GM21825 (cell line): ENCODE results near the gene CYSTM1.

ENCODE experiments used
- ATAC-seq: cut with Tn5 transposase; IDR thresholded peaks from one replicate; pipeline ENCODE4 v1.9.1; 2021; ENCODE audit warnings: mild to moderate bottlenecking, moderate library complexity; ENCODE audit not compliant: unreplicated experiment

Gene CYSTM1

GRCh38 chr5:140252470-140253126 is 77.6 kb downstream of the CYSTM1 start:
- no peak for ATAC-seq

DNA sequence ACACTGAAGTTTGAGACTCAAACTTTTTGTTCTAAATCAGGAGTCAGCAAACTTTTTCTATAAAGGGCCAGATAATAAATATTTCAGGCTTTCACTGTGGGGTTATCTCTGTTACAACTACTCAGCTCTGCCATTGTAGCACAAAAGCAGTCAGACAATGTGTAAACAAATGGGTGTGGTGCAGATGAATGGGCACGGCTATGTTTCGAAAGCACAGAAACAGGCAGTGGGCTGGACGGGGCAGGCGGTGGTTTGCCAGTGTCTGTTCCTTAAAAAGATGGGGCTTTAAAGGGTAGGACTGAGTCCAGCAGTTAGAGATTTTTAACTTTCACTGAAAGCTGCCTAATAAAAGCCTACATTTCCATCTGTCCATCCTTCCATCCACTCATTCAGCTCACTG is 79.0 kb downstream of the CYSTM1 start:
- ATAC-seq: no peak

GRCh38 chr5:140255460-140256157 is 80.6 kb downstream of the CYSTM1 start:
- no peak for ATAC-seq

DNA sequence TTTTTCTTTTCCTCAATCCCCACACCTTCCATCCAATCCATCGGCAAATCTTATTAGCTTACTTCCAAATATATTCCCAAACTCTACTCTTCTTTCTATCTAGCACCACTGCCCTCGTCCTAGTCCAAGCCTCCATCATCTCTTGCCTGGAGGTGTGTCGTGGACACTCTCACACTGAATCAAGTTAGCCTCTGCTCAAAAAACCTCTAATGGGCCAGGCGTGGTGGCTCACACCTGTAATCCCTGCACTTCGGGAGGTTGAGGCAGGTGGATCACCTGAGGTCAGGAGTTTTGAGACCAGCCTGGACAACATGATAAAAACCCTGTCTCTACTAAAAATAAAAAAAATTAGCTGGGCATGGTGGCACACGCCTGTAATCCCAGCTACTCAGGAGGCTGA is 81.7 kb downstream of the CYSTM1 start:
- ATAC-seq: no peak

DNA sequence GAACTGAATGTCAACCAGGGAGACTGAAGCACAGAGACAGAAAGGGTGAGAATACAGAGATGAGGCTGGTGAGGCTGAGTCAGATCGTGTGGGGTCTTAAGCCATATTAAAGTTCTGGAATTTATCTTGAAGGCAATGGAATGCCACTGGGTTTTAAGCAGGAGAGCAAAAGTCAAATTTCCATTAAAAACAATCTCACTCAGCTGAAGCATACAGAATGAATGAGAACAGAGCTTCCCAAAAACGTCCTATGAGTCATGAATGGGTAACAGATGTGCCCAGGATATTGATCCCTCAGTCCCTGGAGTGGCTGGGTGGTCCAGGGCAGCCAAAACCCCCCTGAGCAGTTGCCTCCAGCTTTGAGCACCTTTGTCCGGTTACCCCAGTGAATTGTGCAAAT is 83.0 kb downstream of the CYSTM1 start:
- ATAC-seq: no peak

GRCh38 chr5:140258873-140259272 is 83.9 kb downstream of the CYSTM1 start:
- ATAC-seq: no peak

DNA sequence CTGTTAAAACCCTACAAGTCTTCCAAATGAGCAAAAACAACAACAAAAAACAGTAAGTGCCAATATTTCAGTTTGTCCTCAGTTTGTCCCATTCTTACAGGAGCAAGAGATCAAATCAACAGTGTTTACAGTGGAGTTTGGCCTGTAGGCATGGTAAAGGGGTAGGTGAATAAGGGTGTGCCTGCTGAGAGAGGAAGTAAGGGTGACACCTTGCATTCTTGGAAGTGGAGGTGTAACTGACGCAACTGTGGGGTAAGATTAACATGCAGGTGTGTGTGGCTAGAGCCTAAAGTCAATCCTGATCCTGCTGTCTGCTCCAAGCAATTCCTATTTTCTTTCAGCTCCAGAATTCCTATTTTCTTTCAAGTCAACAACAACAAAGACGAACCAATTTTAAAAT is 84.5 kb downstream of the CYSTM1 start:
- no peak for ATAC-seq

- no peak for ATAC-seq
Observed at GRCh38 chr5:140260089-140260656, 85.2 kb downstream of the CYSTM1 start.

DNA sequence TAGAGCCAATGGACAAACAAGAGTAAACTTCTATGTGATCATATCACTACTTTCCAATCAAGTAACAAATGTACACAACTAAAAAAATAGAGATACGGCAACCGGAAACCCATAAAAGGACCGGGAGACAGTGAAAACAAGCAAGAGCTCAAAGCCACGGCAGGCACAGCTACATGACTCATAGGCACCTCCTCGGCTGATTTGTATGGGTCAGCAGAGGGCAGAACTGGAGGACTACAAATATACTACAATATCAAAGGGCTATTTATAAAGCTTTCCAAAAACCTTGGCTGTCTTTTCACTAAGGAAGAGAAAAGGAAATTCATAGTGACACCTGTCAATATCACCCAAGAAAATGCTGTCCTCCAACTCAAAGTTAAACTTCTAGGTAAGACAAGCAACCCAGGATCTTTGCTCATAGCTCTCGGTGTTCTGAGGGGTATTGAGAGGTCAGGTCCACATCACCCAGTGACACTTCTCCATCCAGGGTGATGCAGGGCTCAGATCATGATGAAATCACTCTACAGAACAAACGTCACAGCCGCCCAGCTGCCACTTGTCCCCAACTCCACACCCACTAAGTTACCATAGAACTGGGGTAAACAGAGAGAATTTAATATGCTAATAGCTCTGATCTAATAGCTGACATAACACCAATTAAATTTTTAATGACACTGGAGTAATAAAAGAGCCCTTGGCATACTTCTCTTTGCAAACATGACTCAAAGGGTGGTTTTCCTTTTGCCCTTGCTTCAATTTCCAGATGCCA is 86.6 kb downstream of the CYSTM1 start:
- no peak for ATAC-seq

DNA sequence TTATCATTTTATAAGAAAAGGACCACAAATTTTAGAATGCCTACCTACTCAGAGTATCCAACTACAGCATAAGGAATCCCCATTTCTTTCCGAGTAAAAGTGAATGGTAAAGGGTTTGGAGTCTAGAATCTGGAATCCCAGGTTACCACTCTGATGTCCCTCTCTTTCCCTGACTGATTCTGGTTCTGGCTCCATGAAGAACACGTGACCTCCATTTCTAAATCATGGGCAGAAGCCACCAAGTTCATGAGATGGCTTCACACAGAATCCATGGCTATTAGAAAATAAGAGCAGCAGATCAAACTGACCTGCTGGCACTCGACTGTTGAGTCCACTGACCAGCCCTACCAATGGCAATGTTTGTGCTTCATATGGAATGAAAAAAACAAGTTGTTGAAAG is 87.2 kb downstream of the CYSTM1 start:
- no peak for ATAC-seq

DNA sequence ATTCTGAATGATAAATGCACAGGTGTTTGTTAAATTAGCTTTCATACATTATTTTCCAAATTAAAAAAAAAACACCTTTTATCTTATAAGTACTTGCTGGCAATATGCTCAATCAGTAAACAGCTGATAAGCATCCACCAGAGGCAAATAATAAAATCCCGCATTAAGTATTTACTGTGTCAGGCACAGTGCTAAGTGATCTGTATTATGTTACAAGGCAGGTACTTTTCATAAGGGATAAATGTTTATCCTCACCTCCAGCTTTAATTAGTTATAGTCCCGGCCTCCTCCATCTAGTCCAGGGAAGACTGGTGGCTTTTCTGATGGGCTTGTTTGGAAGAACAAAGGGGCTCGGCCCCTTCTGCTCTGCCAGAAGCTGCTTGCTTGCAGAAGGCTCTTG is 87.9 kb downstream of the CYSTM1 start:
- ATAC-seq: no peak

DNA sequence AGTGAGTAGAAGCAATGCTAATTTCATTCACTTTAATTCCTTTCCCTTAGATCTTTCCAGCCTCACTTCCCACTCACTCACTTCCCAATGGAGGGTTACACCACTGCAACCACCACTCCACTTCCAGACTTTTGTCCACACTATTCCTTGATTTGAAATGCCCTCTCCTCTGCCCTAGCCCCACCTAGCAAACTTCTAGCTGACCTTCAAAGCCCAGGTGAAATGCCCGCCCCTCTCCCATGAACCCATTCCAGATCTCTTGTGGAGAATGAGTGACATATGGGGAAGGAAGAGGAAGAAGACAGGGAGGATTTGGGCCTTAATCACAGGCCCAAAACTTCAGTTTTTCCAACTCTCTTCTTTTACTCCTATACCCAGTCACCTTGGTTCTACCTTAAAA is 90.9 kb downstream of the CYSTM1 start:
- ATAC-seq: no peak

GRCh38 chr5:140266471-140267200 is 91.6 kb downstream of the CYSTM1 start:
- no peak for ATAC-seq

GRCh38 chr5:140267201-140267540 is 92.2 kb downstream of the CYSTM1 start:
- no peak for ATAC-seq

DNA sequence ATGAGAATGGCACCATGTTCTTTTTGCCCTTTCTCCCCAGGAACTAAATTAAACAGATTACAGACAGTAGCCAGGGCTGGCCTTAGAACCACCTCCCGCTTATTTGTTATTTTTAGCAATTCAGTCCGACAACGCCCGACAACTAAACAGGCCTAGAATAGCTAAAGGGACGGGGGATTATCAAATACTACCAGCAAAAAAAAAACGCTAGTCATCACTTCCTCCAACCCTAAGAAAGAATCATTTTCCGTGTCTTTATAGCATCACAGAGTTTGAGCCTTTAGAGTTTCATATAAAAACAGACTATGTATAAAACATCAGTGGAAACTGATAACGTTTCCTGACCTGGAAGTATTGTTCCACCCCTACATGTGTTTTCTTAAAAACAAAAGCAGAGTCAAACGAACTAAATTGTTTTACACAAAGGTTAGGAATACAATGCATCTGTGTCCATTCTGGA is 92.6 kb downstream of the CYSTM1 start:
- no peak for ATAC-seq

GRCh38 chr5:140270008-140270407 is 95.0 kb downstream of the CYSTM1 start:
- no peak for ATAC-seq

DNA sequence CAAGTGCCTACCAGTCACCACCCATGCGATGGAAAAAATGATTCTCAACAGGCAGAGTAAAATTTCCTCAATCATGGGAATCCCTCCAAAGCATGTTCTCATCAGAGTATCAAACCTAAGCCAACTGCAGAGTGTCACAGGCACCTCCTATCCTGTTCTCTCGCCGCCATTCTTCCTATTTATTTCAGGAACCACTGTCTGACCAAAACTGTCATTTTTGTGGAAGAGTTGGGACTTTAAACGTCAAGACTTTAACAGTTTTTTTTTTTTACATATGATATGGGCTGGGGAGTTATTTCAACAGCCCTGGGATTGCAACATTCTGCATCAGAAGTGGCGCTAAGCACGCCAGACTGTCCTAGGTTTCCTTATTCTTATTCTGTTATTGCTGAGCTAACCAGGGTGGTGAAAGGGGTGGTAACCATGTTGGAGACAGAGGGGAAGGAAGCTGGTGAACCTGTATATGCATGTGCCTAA is 98.5 kb downstream of the CYSTM1 start:
- no peak for ATAC-seq

DNA sequence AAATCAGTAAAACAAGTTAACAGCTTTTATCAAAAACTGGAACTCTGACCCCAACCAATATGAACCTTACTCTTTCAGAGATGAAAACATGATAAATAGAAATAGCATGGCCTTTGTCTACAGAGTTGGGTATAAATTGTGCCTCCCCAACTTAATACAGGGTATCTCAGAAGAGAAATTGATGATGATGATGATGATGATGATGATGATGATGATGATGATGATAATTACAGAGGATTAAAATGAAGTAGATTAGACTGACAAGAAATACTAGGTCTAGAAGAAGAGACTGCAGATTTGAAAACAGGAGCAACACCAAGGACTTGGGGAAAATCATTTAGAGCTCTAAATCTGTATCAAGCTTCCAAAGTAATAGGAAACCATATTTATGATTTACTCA is 100.8 kb downstream of the CYSTM1 start:
- no peak for ATAC-seq

DNA sequence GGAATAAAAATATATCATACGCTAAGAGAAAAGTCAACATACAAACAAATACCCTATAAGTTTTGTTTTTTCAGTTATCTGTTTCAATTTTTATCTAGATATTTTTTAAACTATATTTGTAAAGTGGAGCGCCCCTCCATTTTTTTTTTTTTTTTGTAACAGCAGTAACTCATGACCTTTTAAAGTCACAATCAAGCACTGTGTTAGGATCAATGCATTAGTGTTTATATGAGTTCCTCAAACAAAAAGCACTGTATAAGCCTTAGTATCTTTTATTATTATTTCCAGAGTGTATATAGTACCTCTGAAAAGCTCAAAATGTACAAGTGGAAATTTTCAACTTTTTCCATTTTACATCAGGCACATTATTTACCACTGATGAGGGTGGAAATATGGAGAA is 107.3 kb downstream of the CYSTM1 start:
- ATAC-seq: no peak

- ATAC-seq: no peak
Observed at GRCh38 chr5:140284013-140284412, 109.0 kb downstream of the CYSTM1 start.

- ATAC-seq: no peak
Observed at GRCh38 chr5:140286424-140286823, 111.4 kb downstream of the CYSTM1 start.
